DND-41 (cell line): ENCODE results near the gene MADCAM1.

Source experiments
- CTCF ChIP-seq: IDR thresholded peaks from 2 replicates; pipeline ENCODE4 v1.5.1; 2012; ENCODE audit warnings: borderline replicate concordance, low read length, moderate library complexity, mild to moderate bottlenecking; ENCODE audit not compliant: poor library complexity, severe bottlenecking; ENCODE audit errors: extremely low read depth
- EZH2 ChIP-seq: IDR thresholded peaks from 3 replicates; pipeline ENCODE4 v1.6.1; 2012; ENCODE audit warnings: borderline replicate concordance, low read depth, mild to moderate bottlenecking, moderate library complexity, low read length, inconsistent platforms; ENCODE audit not compliant: severe bottlenecking

- TF ChIP-seq CTCF (no peak), EZH2 (no peak)
Measured at GRCh38 chr19:455031-455705, 41.1 kb upstream of the MADCAM1 start.
